A549 treated with AZD2906 at 1 μM for 4 hours (cell line): Measurements from ENCODE around the gene RBMY1J. TPM values are rescaled to one million over a fixed set of nuclear protein-coding genes. Genes with fewer than 3 reads are reported as not detected.

Source experiments
- total RNA-seq: library from RNA; stranded (reverse); fragments of 200-300 nt; extraction: Qiagen RNA extraction; gene quantifications from 5 replicates; pipeline ENCODE4 v1.2.3, GENCODE V29; 2022

Gene RBMY1J
- total RNA-seq = not detected in 5 replicates

DNA sequence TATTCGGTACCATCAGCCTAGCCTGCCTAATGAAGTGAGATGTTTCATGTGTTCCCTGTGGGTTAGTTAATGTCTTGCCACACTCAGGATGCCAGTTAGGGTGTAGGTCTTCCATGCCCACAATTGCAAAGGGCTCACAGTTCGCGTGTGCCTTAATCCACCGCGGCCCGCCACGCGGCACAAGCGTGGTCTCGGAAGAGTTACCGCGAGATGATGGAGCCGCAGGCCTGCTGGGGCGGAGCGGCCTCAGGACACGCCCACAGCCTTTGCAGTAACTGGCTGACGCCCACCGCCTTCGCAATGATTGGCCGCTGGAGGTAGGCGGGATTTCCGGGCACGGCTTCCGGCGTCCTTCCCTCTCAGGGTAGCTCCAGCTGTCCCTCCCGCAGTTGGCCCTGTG lies at the start of gene RBMY1J:
Gene RBMY1J (plus strand): TSS at position 301 of the 400 bp plus-strand sequence. CDS start 2,038 bp downstream, outside the sequence.

Other genes with a start within 250 kb of the RBMY1J start
- gene RBMY1F, start 220.5 kb upstream of the RBMY1J start, total RNA-seq = not detected in 5 replicates